Esophagus squamous epithelium (tissue), 4 donors: ENCODE data around the gene NDFIP2.

Source experiments
- POLR2A ChIP-seq, 4 donors: fragments of 450-650 bp; IDR thresholded peaks; one replicate each; pipeline ENCODE4 v1.6.1; 2017; ENCODE audit warnings: antibody characterized with exemption in 4 of 4, mild to moderate bottlenecking in 4 of 4, moderate library complexity in 3 of 4
- TF ChIP-seq, protein P1 (sequence below), 6 experiments: fragments of 450-650 bp in 4 of 6; fragments of 200-600 bp in 2 of 6; sonication (generic) in 2 of 6; IDR thresholded peaks; one replicate each; pipeline ENCODE4 v1.5.1; 2016 to 2019; ENCODE audit warnings: antibody characterized with exemption in 6 of 6, mild to moderate bottlenecking in 4 of 6, moderate library complexity in 4 of 6

DNA sequence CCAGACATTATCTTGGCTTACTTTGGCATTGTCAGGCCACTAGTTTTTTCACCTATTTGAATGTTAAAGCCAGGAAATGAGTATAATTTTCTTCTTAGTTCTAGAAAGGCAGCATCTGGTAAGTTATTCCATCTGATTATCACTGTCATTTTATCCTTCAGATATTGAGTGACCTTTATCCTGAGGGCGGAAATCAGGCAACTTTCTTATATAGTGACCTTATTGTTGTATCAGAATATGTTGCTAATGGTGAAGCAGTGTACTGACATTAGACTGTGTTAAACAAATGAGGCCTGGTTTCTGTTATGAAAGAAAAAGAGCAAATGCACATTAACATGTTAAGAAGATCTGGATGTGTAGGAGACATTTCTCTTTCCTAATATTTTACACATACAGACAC, 5.4 kb upstream of the NDFIP2 start:
- TF ChIP-seq, protein P1, sequence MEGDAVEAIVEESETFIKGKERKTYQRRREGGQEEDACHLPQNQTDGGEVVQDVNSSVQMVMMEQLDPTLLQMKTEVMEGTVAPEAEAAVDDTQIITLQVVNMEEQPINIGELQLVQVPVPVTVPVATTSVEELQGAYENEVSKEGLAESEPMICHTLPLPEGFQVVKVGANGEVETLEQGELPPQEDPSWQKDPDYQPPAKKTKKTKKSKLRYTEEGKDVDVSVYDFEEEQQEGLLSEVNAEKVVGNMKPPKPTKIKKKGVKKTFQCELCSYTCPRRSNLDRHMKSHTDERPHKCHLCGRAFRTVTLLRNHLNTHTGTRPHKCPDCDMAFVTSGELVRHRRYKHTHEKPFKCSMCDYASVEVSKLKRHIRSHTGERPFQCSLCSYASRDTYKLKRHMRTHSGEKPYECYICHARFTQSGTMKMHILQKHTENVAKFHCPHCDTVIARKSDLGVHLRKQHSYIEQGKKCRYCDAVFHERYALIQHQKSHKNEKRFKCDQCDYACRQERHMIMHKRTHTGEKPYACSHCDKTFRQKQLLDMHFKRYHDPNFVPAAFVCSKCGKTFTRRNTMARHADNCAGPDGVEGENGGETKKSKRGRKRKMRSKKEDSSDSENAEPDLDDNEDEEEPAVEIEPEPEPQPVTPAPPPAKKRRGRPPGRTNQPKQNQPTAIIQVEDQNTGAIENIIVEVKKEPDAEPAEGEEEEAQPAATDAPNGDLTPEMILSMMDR (IDR thresholded peaks at IDR 0.05) = no peak
- TF ChIP-seq POLR2A (IDR thresholded peaks at IDR 0.05) = no peak
